ENCODE results near the gene HOXA9. TPM values are rescaled to one million over a fixed set of nuclear protein-coding genes. Genes with fewer than 3 reads are reported as not detected.

HOXA9 gene
- total and polyA plus RNA-seq, 2 of the 8 experiments (the other 6 are each of a cell fraction or from before 2014, with no cell fraction given): not detected

GRCh38 chr7:27214239-27214950 lies 49.1 kb upstream of the HOXA9 start:
- no peak for TF ChIP-seq SRF (IDR thresholded peaks at IDR 0.05; ENCODE audit: low read depth, low read length)
- peak; percentile 50 for TF ChIP-seq RNF2 (IDR thresholded peaks at IDR 0.05; ENCODE audit: borderline replicate concordance, low read depth, low read length, missing control alignments, poor library complexity, severe bottlenecking)
- no peak for TF ChIP-seq BRCA1 (IDR thresholded peaks at IDR 0.05; ENCODE audit: low read depth, low read length)
- TF ChIP-seq TEAD4 (IDR thresholded peaks at IDR 0.05; ENCODE audit: low read depth, low read length): 0 out of 2 replicates have a peak, but pooled peaks have one; percentile 13
- no peak for TF ChIP-seq SP1 (IDR thresholded peaks at IDR 0.05; ENCODE audit: low read depth, low read length)
- TF ChIP-seq NANOG (IDR thresholded peaks at IDR 0.05; ENCODE audit: insufficient read depth, low read depth, low read length, poor library complexity, severe bottlenecking): peak; percentile 5
- no peak for TF ChIP-seq SP2 (IDR thresholded peaks at IDR 0.05; ENCODE audit: low read length)
- CTCF ChIA-PET (ENCODE audit: partially characterized antibody): interaction anchor here (0.9 to 1.9 kb wide), 2 partner anchors 19 to 28 kb away, joined by 3 to 10 read pairs; no protein-coding TSS in a partner anchor
- Histone ChIP-seq H3K18ac (ENCODE audit: extremely low read depth, low read length) (no peak overlapping the region), H3K27ac (ENCODE audit: low read depth, low read length) (no peak overlapping the region), H3K23ac (ENCODE audit: insufficient read length) (no peak overlapping the region), H2BK120ac (replicated peaks; ENCODE audit: low read depth, low read length) (no peak overlapping the region), H3K23me2 (ENCODE audit: low read depth, low read length) (no peaks in the 10 kb centered on the region; the same call in 1 of the 2 replicates), H3K79me2 (ENCODE audit: control insufficient read depth in 1 of 2, insufficient read depth in 2 of 2, low read length in 2 of 2) (no peaks in the 10 kb centered on the region), H2BK15ac (ENCODE audit: low read length) (no peak overlapping the region), H3K14ac (ENCODE audit: insufficient read length) (no peak overlapping the region), H3K4me2 (ENCODE audit: insufficient read depth in 1 of 2, low read depth in 2 of 2, low read length in 2 of 2) (peak overlapping the region; percentile 47 to 52; a peak in 3 of 4 replicates), H3K9ac (replicated peaks in 1 of 4; ENCODE audit: extremely low read depth in 1 of 4, low read depth in 3 of 4, low read length in 3 of 4) (no peak overlapping the region), H3K56ac (replicated peaks; ENCODE audit: insufficient read length, low read depth, low read length) (no peak overlapping the region), H2AFZ (ENCODE audit: low read length) (no peak overlapping the region), H2BK5ac (ENCODE audit: low read depth, low read length) (no peak overlapping the region), H3K36me3 (ENCODE audit: control insufficient read depth in 2 of 4, insufficient read depth in 4 of 4, low read length in 3 of 4) (peaks cover 0 to 4% (median 0%) of the 10 kb centered on the region in 4 experiments; a peak in 1 of 8 replicates), H4K8ac (ENCODE audit: extremely low read depth, insufficient read depth, low read length) (no peak overlapping the region), H2BK12ac (ENCODE audit: low read depth, low read length) (0 out of 2 replicates have a peak overlapping the region, but pooled peaks have one; percentile 17), H4K5ac (ENCODE audit: insufficient read length, low read depth, low read length) (no peak overlapping the region), H3K4me3 (ENCODE audit: extremely low read depth in 1 of 4, insufficient read depth in 2 of 4, low read depth in 3 of 4, low read length in 4 of 4) (peak overlapping the region in 1 of 4 experiments; percentile 38; a peak in 1 of 8 replicates), H3K9me3 (ENCODE audit: insufficient read depth in 2 of 2, low read depth in 1 of 2, low read length in 1 of 2) (no peaks in the 10 kb centered on the region), H3K79me1 (ENCODE audit: low read depth, low read length) (no peaks in the 10 kb centered on the region), H2BK20ac (ENCODE audit: low read length) (no peak overlapping the region), H2AK5ac (ENCODE audit: low read depth, low read length) (no peak overlapping the region), H3K4me1 (replicated peaks in 1 of 4; ENCODE audit: control insufficient read depth in 3 of 4, insufficient read depth in 4 of 4, low read length in 3 of 4) (peaks cover 8 to 17% (median 12%) of the 10 kb centered on the region in 4 experiments), H4K91ac (replicated peaks; ENCODE audit: insufficient read length, low read length) (no peak overlapping the region), H4K20me1 (replicated peaks in 1 of 2; ENCODE audit: control insufficient read depth in 1 of 2, insufficient read depth in 2 of 2, low read length in 2 of 2) (peaks cover 9 to 22% of the 10 kb centered on the region in 2 experiments), H3K27me3 (replicated peaks in 1 of 4; ENCODE audit: control insufficient read depth in 3 of 4, extremely low read depth in 1 of 4, insufficient read depth in 3 of 4, low read length in 3 of 4) (peaks cover 85 to 96% (median 93%) of the 10 kb centered on the region in 4 experiments), H3K4ac (replicated peaks; ENCODE audit: insufficient read length, low read depth, low read length) (no peak overlapping the region)
- DNase-seq (ENCODE audit: low read depth in 1 of 2, low spot score in 2 of 2) (no peak), FAIRE-seq (peak; percentile 28)
- POLR2A ChIA-PET (ENCODE audit: partially characterized antibody): no interaction called here
- 6% methylated on average over 8 of the region's 8 CpGs; no CpG with 5 or more reads in 1 of the 2 experiments for WGBS, 2 experiments (ENCODE audit: extremely low coverage in 1 of 2, insufficient coverage in 1 of 2, insufficient read length in 1 of 2, insufficient replicate concordance in 2 of 2, low coverage in 1 of 2, low lambda C conversion rate in 2 of 2, missing lambda C conversion rate in 1 of 2)

Data from H1 (cell line).